Activated naive CD4-positive, alpha-beta T cell treated with anti-CD3 and anti-CD28 coated beads, Interleukin-2, amount 10 ng/mL, durations not matched to agents 7 days and 5 days (primary cell): ENCODE measurements around the gene SRY.
A peak's percentile ranks its signal among the peaks of the same experiment; 100 is the strongest.
"Not testable (repeated sequence)": the region's sequence is repeated elsewhere in the genome, so short reads cannot be mapped to it uniquely, and the experiment has no call there.

Experiments
- CTCF ChIA-PET: fragments of 350-600 bp; sonication (Branson Sonifier 250); formaldehyde crosslinking; loops from one replicate; lab custom pipeline; 2021; ENCODE audit warnings: antibody characterized with exemption; lab: Charles Lee
- DNase-seq: peaks from one replicate; pipeline ENCODE4 v3.0.0-alpha.2; 2020
- H3K27ac Mint-ChIP-seq: one replicate; pipeline ENCODE4 v1.8.0; 2021; ENCODE audit warnings: mild to moderate bottlenecking, moderate library complexity, mixed read lengths
- H3K27me3 Mint-ChIP-seq: one replicate; pipeline ENCODE4 v1.8.0; 2021; ENCODE audit warnings: mild to moderate bottlenecking, mixed read lengths
- H3K36me3 Mint-ChIP-seq: one replicate; pipeline ENCODE4 v1.8.0; 2021; ENCODE audit warnings: mixed read lengths
- H3K4me1 Mint-ChIP-seq: one replicate; pipeline ENCODE4 v1.8.0; 2021; ENCODE audit warnings: mixed read lengths
- H3K4me3 Mint-ChIP-seq: one replicate; pipeline ENCODE4 v1.8.0; 2021; ENCODE audit warnings: mild to moderate bottlenecking, moderate library complexity, mixed read lengths
- H3K9me3 Mint-ChIP-seq: one replicate; pipeline ENCODE4 v1.8.0; 2021; ENCODE audit warnings: mixed read lengths

Gene SRY

DNA sequence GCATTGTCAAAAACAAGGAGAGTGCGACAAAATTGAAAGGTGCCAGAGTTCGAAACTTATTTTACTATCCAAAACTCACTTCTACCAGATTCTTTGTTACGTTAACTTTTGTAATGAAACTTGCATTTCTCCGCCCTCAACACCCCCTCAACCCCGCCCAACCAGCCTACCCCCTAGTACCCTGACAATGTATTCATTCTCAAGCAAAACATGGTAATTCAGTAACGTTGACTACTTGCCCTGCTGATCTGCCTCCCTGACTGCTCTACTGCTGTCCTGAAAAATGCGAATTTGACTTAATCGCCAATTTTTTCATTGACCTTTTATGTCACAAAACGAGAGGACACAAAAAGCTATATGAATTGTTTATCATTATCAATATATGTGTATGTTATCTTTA, at the start of gene SRY:
TSS of gene SRY (minus strand) at position 83 of the 400 bp plus-strand sequence. CDS start at position 4, 79 bp downstream.
- H3K27ac Mint-ChIP-seq = no peak within 1 kb of the TSS
- no peaks in the 10 kb centered on the region for H3K9me3 Mint-ChIP-seq
- DNase-seq = no peak
- H3K4me1 Mint-ChIP-seq = peaks cover 12% of the 10 kb centered on the region
- peak within 1 kb of the TSS; percentile 54 for H3K4me3 Mint-ChIP-seq
- CTCF ChIA-PET = no interaction called here
- H3K36me3 Mint-ChIP-seq = no peaks in the 10 kb centered on the region
- peaks cover 28% of the 10 kb centered on the region for H3K27me3 Mint-ChIP-seq

GRCh38 chrY:2837078-2837477, 49.6 kb upstream of the SRY start:
- no peak for DNase-seq
- H3K36me3 Mint-ChIP-seq = peaks cover 8% of the 10 kb centered on the region
- H3K27me3 Mint-ChIP-seq = peaks cover 11% of the 10 kb centered on the region
- H3K27ac Mint-ChIP-seq = no peak overlapping the region
- H3K4me3 Mint-ChIP-seq = no peak overlapping the region
- H3K4me1 Mint-ChIP-seq = peaks cover 13% of the 10 kb centered on the region
- CTCF ChIA-PET = no interaction called here
- no peaks in the 10 kb centered on the region for H3K9me3 Mint-ChIP-seq

DNA sequence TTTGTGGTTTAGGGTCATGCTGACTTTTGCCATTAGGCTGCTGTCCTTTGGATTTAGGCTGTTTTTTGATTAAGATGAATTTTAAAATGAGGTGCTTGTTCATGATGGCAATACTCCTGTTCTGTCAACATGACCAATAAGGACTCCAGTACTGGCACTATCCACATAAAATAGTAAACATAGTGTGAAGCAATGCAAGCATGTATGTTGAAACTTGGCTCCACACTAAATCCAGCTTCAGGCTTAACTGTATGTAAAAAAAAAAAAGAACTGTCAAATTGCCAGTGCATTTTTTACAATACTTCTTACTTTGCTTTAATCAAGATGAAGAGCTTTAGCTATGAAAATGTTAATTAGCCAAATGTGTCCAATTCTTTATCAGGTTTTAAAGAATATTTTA, 47.7 kb upstream of the SRY start:
- no peak for DNase-seq
- no peaks in the 10 kb centered on the region for H3K9me3 Mint-ChIP-seq
- peaks cover 11% of the 10 kb centered on the region for H3K27me3 Mint-ChIP-seq
- H3K36me3 Mint-ChIP-seq = no peaks in the 10 kb centered on the region
- no peak overlapping the region for H3K27ac Mint-ChIP-seq
- H3K4me3 Mint-ChIP-seq = no peak overlapping the region
- CTCF ChIA-PET = no interaction called here
- H3K4me1 Mint-ChIP-seq = peaks cover 2% of the 10 kb centered on the region

DNA sequence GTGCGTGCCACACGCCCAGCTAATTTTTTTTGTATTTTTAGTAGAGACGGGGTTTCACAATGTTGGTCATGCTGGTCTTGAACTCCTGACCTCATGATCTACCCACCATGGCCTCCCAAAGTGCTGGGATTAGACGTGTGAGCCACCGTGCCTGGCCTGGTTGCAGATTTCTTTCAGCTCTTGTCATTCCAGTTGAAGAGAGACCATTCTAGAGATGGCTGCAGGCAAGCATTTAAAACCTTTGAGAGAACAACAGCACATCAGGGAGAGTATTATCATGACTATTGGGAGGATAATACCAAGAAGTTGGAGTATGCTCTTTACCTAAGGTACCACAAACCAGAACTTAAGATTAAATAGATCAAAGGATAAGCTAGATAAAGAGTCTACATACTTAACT, 41.0 kb upstream of the SRY start:
- Mint-ChIP-seq H3K4me1 (no peaks in the 10 kb centered on the region), H3K4me3 (no peak overlapping the region), H3K27ac (no peak overlapping the region), H3K27me3 (peaks cover 9% of the 10 kb centered on the region), H3K9me3 (no peaks in the 10 kb centered on the region), H3K36me3 (no peaks in the 10 kb centered on the region)
- no peak for DNase-seq
- CTCF ChIA-PET = no interaction called here

- no peaks in the 10 kb centered on the region for H3K4me1 Mint-ChIP-seq
- H3K9me3 Mint-ChIP-seq = no peaks in the 10 kb centered on the region
- H3K36me3 Mint-ChIP-seq = no peaks in the 10 kb centered on the region
- CTCF ChIA-PET = no interaction called here
- H3K27ac Mint-ChIP-seq = no peak overlapping the region
- H3K27me3 Mint-ChIP-seq = peaks cover 5% of the 10 kb centered on the region
- DNase-seq = no peak
- H3K4me3 Mint-ChIP-seq = no peak overlapping the region
These were observed 37.0 kb upstream of the SRY start for GRCh38 chrY:2824471-2824870.

DNA sequence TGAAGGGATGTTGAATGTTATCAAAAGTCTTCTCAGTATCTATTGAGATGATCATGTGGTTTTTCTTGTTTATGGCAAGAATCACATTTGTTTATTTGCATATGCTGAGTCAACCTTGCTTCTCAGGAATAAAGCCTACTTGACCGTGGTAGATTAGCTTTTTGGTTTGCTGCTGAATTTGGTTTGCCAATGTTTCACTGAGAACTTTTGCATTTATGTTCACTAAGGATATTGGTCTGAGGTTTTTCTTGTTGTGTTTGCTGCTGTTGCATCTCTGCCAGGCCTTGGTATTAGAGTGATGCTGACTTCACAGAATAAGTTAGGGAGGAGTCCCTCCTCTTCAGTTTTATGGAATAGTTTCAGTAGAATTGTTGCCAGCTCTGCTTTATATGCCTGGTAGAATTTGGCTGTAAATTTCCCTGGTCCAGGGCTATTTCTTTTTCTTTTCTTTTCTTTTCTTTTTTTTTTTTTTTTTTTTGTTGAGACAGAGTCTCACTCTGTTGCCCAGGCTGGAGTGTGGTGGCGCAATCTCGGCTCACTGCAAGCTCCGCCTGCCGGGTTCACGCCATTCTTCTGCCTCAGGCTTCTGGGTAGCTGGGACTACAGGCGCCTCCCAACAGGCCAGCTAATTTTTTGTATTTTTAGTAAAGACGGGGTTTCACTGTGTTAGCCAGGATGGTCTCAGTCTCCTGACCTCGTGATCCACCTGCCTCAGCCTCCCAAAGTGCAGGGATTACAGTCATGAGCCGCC, 29.8 kb upstream of the SRY start:
- H3K4me1 Mint-ChIP-seq, H3K27me3 Mint-ChIP-seq, H3K27ac Mint-ChIP-seq, H3K4me3 Mint-ChIP-seq, CTCF ChIA-PET, H3K9me3 Mint-ChIP-seq, DNase-seq, H3K36me3 Mint-ChIP-seq: not testable (repeated sequence)

GRCh38 chrY:2800246-2800645, 12.8 kb upstream of the SRY start:
- Mint-ChIP-seq H3K36me3 (no peaks in the 10 kb centered on the region), H3K27ac (no peak overlapping the region), H3K4me3 (no peak overlapping the region), H3K27me3 (peaks cover 10% of the 10 kb centered on the region), H3K9me3 (no peaks in the 10 kb centered on the region), H3K4me1 (peaks cover 4% of the 10 kb centered on the region)
- CTCF ChIA-PET = interaction anchor here (1.1 kb wide), 1 partner anchor 239 kb away, joined by 3 read pairs; no protein-coding TSS in a partner anchor
- no peak for DNase-seq

DNA sequence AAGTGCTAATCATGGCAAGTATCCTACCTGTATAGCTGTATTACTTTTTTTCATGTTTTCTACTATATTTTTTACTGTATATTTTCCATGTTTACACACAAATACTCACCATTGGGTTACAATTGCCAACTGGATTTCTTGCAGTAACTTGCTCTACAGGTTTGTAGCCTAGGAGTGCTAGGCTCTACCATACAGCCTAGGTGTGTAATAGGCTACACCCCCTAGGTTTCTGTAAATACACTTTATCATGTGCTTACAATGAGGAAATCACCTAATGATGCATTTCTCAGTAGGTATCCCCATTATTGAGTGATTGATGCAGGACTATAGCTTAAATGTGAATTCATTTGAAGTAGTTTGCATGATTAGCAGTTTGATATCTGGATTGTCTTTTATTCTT, 10.5 kb upstream of the SRY start:
- no peaks in the 10 kb centered on the region for H3K9me3 Mint-ChIP-seq
- peaks cover 4% of the 10 kb centered on the region for H3K4me1 Mint-ChIP-seq
- peaks cover 4% of the 10 kb centered on the region for H3K27me3 Mint-ChIP-seq
- no peak overlapping the region for H3K4me3 Mint-ChIP-seq
- H3K36me3 Mint-ChIP-seq = no peaks in the 10 kb centered on the region
- CTCF ChIA-PET = no interaction called here
- H3K27ac Mint-ChIP-seq = no peak overlapping the region
- DNase-seq = no peak

- H3K27me3 Mint-ChIP-seq = peaks cover 4% of the 10 kb centered on the region
- no peak overlapping the region for H3K27ac Mint-ChIP-seq
- H3K36me3 Mint-ChIP-seq = no peaks in the 10 kb centered on the region
- no peak overlapping the region for H3K4me3 Mint-ChIP-seq
- no peaks in the 10 kb centered on the region for H3K9me3 Mint-ChIP-seq
- H3K4me1 Mint-ChIP-seq = no peaks in the 10 kb centered on the region
- DNase-seq = no peak
- CTCF ChIA-PET = no interaction called here
These were observed 9.6 kb upstream of the SRY start for GRCh38 chrY:2796977-2797523.

DNA sequence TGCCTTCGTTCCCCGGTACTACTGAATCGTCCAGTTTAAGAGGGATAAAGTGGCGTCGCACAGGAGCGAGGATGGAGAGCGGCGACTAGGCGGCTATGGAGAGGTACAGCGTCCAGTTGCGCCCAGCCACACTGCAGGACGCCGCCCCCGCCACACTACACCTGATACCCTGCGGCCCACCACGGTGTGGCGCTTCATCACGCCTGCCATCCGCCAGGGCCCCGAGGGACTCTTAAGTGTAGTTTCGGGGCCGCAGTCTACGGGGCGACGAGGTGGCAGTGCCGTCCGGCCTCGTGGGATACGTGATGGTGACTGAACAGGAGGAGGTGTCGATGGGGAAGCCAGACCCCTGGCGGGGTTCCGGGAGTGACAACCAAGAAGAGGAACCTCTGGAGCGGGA, 2.3 kb upstream of the SRY start:
- Mint-ChIP-seq H3K36me3 (no peaks in the 10 kb centered on the region), H3K4me1 (peaks cover 12% of the 10 kb centered on the region), H3K27ac (no peak overlapping the region), H3K27me3 (peaks cover 32% of the 10 kb centered on the region), H3K4me3 (no peak overlapping the region), H3K9me3 (no peaks in the 10 kb centered on the region)
- no peak for DNase-seq
- CTCF ChIA-PET = no interaction called here

DNA sequence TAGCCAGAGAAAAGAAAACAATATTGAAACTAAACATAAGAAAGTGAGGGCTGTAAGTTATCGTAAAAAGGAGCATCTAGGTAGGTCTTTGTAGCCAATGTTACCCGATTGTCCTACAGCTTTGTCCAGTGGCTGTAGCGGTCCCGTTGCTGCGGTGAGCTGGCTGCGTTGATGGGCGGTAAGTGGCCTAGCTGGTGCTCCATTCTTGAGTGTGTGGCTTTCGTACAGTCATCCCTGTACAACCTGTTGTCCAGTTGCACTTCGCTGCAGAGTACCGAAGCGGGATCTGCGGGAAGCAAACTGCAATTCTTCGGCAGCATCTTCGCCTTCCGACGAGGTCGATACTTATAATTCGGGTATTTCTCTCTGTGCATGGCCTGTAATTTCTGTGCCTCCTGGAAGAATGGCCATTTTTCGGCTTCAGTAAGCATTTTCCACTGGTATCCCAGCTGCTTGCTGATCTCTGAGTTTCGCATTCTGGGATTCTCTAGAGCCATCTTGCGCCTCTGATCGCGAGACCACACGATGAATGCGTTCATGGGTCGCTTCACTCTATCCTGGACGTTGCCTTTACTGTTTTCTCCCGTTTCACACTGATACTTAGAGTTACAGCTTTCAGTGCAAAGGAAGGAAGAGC, 488 bp downstream of the SRY start:
- peaks cover 28% of the 10 kb centered on the region for H3K27me3 Mint-ChIP-seq
- H3K4me3 Mint-ChIP-seq = peak overlapping the region; percentile 54
- no peaks in the 10 kb centered on the region for H3K9me3 Mint-ChIP-seq
- no peak for DNase-seq
- H3K4me1 Mint-ChIP-seq = peaks cover 12% of the 10 kb centered on the region
- CTCF ChIA-PET = no interaction called here
- H3K27ac Mint-ChIP-seq = no peak overlapping the region
- no peaks in the 10 kb centered on the region for H3K36me3 Mint-ChIP-seq
